Tibial nerve (tissue), 4 donors: Measurements from ENCODE around the gene HSFX4. TPM values are rescaled to one million over a fixed set of nuclear protein-coding genes. Genes with fewer than 3 reads are reported as not detected.
"Not testable (repeated sequence)": the region's sequence is repeated elsewhere in the genome, so short reads cannot be mapped to it uniquely, and the experiment has no call there.

ENCODE experiments used
- DNase-seq, 2 donors: peaks; one replicate each; pipeline ENCODE4 v3.0.0-alpha.2; 2019; ENCODE audit warnings: low spot score in 2 of 2
- H3K27ac ChIP-seq, 4 donors: fragments of 200-600 bp; sonication (generic) in 3 of 4; one replicate each; pipeline ENCODE4 v1.5.1; 2017 to 2019; ENCODE audit warnings: mild to moderate bottlenecking in 1 of 4
- H3K27me3 ChIP-seq, 2 donors: fragments of 200-600 bp; sonication (generic) in 1 of 2; one replicate each; pipeline versions ENCODE4 v1.5.1 to v1.6.0; 2017 to 2019
- H3K36me3 ChIP-seq, 3 donors: fragments of 200-600 bp; sonication (generic); one replicate each; pipeline ENCODE4 v1.5.1; 2018 to 2019
- H3K4me1 ChIP-seq, 4 donors: fragments of 200-600 bp; sonication (generic) in 3 of 4; one replicate each; pipeline ENCODE4 v1.5.1; 2017 to 2019
- H3K4me3 ChIP-seq, 4 donors: fragments of 200-600 bp; sonication (generic) in 3 of 4; one replicate each; pipeline ENCODE4 v1.5.1; 2017 to 2019; ENCODE audit warnings: mild to moderate bottlenecking in 1 of 4, moderate library complexity in 1 of 4
- H3K9me3 ChIP-seq, 4 donors: fragments of 200-600 bp; sonication (generic) in 3 of 4; one replicate each; pipeline ENCODE4 v1.5.1; 2017 to 2019
- EP300 ChIP-seq, 2 donors: sonication (generic); formaldehyde crosslinking; IDR thresholded peaks; one replicate each; pipeline ENCODE4 v1.6.1; 2017; ENCODE audit warnings: antibody characterized with exemption in 2 of 2, mild to moderate bottlenecking in 1 of 2
- POLR2A ChIP-seq, 2 donors: fragments of 450-650 bp; IDR thresholded peaks; one replicate each; pipeline ENCODE4 v1.6.1; 2017; ENCODE audit warnings: antibody characterized with exemption in 2 of 2, mild to moderate bottlenecking in 2 of 2, moderate library complexity in 2 of 2
- WGBS, 2 donors: methylation state at CpG; one replicate each; pipeline ENCODE4 v1.1.5; 2018; 5-methylcytosine and 5-hydroxymethylcytosine counted together
- total RNA-seq, 4 donors: library from RNA; depleted of rRNA; stranded (reverse); fragments of >200 nt; gene quantifications; one replicate each; pipeline ENCODE4 v1.1.0, GENCODE V29; 2016
- TF ChIP-seq, protein P1 (sequence below), 5 experiments: fragments of 200-600 bp in 3 of 5; fragments of 450-650 bp in 2 of 5; sonication (generic) in 3 of 5; IDR thresholded peaks; one replicate each; pipeline ENCODE4 v1.5.1; 2016 to 2019; ENCODE audit warnings: antibody characterized with exemption in 5 of 5, mild to moderate bottlenecking in 3 of 5, moderate library complexity in 2 of 5

The HSFX4 gene
- total RNA-seq, 4 donors from 2014 or later, result not detected

DNA sequence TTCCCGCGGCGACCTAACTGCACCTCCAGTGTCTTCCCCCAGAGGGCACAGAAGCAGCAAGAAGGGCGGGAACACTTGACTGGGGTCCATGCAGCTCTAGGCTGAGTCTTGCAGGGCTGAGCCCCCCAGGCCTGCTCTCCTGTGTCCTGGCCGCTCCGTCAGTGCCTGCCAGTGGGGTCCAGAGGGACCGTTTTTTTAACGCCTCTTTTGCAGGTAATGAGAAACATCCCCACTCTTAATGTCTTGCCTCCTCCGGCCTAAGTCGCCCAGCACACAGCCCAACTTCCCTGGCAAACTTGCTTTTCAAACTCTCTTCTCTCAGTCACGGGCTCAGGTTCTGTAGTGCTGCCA, 11.3 kb downstream of the HSFX4 start:
- not testable (repeated sequence) for H3K36me3 ChIP-seq, DNase-seq, H3K9me3 ChIP-seq, H3K4me1 ChIP-seq, H3K27me3 ChIP-seq
- 32% methylated on average over 10 of the region's 11 CpGs; no CpG with 5 or more reads in 1 of the 2 donors for WGBS, 2 donors
- peak overlapping the region in 3 of 4 donors; percentile 48 to 97 (median 94) for H3K27ac ChIP-seq
- peak overlapping the region in 2 of 4 donors; percentile 5 to 58 for H3K4me3 ChIP-seq
- TF ChIP-seq, protein P1, sequence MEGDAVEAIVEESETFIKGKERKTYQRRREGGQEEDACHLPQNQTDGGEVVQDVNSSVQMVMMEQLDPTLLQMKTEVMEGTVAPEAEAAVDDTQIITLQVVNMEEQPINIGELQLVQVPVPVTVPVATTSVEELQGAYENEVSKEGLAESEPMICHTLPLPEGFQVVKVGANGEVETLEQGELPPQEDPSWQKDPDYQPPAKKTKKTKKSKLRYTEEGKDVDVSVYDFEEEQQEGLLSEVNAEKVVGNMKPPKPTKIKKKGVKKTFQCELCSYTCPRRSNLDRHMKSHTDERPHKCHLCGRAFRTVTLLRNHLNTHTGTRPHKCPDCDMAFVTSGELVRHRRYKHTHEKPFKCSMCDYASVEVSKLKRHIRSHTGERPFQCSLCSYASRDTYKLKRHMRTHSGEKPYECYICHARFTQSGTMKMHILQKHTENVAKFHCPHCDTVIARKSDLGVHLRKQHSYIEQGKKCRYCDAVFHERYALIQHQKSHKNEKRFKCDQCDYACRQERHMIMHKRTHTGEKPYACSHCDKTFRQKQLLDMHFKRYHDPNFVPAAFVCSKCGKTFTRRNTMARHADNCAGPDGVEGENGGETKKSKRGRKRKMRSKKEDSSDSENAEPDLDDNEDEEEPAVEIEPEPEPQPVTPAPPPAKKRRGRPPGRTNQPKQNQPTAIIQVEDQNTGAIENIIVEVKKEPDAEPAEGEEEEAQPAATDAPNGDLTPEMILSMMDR (IDR thresholded peaks at IDR 0.05), result peak; percentile 40 to 75 (median 42)

DNA sequence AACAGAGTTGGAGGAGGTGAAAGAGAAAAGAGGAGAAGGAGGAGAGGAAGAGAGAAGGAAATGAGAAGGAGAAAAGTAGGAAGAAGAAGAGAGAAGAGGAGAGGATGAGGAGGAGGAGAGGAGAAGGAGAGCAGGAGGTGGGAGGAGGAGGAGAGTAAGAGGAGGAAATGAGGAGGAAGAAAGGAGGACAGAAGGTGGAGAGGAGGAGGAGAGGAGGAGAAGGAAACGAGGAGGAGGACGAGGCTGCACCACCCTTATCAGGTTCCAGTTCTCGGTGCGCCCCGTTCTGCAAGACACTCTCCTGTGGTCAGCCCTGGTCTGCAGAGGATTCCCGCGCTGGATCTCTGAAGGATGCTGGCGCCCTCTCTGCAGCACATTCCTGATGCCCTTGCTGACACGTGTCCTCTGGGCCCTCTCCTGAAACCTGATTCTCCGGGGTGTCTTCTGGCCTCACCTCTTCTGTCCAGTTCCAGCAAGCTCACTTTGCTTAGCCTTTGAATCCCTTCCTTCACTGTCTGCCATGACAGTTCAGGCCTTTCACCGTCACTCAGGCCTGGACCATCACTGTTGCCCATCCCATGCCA, 15.8 kb downstream of the HSFX4 start:
- 80 to 84% methylated on average over 11 of the region's 11 CpGs for WGBS, 2 donors
- not testable (repeated sequence) for H3K9me3 ChIP-seq, DNase-seq

DNA sequence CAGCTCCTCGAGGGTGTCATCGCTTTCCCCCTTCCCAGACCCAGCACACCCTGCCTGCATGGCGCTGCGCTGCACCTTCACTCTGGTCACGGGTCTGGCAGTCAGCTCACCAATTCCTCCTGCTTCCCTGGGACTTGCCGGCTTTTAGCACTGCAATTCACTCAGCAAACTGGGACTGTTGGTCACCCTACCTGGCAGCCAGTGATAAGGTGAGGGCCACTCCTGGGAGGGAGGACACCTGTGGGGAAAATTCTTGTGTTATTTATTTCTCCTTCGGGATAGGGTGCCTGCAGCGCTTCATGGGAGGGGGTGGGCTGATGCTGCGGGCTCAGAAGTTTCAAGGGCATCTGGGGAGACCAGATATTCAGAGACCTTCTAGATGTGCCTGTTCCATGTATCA, 16.4 kb downstream of the HSFX4 start:
- not testable (repeated sequence) for DNase-seq
- peaks cover 0 to 11% (median 0%) of the 10 kb centered on the region in 3 donors for H3K36me3 ChIP-seq

More for the DNA sequence above, 15.8 kb downstream of the HSFX4 start:
- not testable (repeated sequence) for H3K27me3 ChIP-seq, H3K4me3 ChIP-seq, H3K27ac ChIP-seq, H3K4me1 ChIP-seq
- H3K36me3 ChIP-seq, result peaks cover 0 to 11% (median 0%) of the 10 kb centered on the region in 3 donors

DNA sequence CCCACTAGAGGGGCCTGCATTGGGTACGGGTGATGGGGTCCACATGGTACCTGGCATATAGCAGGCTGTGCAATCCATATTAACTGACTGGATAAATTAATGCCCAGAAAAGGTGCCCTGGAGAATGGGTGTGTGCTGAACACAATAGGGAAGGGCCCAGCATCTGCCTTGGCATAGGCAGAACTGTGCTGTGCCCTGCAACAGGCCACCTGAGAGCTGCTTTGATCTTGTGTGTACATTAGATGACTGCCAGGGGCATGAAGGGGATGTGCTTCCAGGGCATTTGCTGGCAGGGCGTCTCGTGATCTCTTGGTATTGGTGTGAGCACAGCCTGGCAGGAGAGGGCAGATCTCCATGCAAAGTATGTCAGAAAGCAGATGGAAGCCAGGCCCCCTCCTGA, 17.6 kb downstream of the HSFX4 start:
- H3K27me3 ChIP-seq, H3K4me1 ChIP-seq, DNase-seq, H3K27ac ChIP-seq, H3K9me3 ChIP-seq, H3K4me3 ChIP-seq: not testable (repeated sequence)
- peaks cover 0 to 11% (median 0%) of the 10 kb centered on the region in 3 donors for H3K36me3 ChIP-seq
- WGBS, 2 donors, result no CpG with 5 or more reads among the region's 3 CpGs

More for the DNA sequence above, 16.4 kb downstream of the HSFX4 start:
- not testable (repeated sequence) for H3K27me3 ChIP-seq, H3K9me3 ChIP-seq, H3K27ac ChIP-seq, H3K4me3 ChIP-seq, H3K4me1 ChIP-seq
- WGBS, 2 donors, result 85 to 90% methylated on average over 4 to 7 of the region's 9 CpGs

- Histone ChIP-seq H3K4me1 (peaks cover 0 to 3% (median 0%) of the 10 kb centered on the region in 4 donors), H3K27me3 (no peaks in the 10 kb centered on the region), H3K36me3 (peaks cover 0 to 11% (median 0%) of the 10 kb centered on the region in 3 donors), H3K27ac (no peak overlapping the region), H3K4me3 (no peak overlapping the region), H3K9me3 (no peaks in the 10 kb centered on the region)
- 53 to 81% methylated on average over 3 of the region's 3 CpGs for WGBS, 2 donors
- no peak for TF ChIP-seq EP300 (IDR thresholded peaks at IDR 0.05)
- no peak for TF ChIP-seq POLR2A (IDR thresholded peaks at IDR 0.05)
- TF ChIP-seq, protein P1 (IDR thresholded peaks at IDR 0.05), result no peak
- DNase-seq, result no peak
Observed at GRCh38 chrX:149948016-149948415, 18.6 kb downstream of the HSFX4 start.

DNA sequence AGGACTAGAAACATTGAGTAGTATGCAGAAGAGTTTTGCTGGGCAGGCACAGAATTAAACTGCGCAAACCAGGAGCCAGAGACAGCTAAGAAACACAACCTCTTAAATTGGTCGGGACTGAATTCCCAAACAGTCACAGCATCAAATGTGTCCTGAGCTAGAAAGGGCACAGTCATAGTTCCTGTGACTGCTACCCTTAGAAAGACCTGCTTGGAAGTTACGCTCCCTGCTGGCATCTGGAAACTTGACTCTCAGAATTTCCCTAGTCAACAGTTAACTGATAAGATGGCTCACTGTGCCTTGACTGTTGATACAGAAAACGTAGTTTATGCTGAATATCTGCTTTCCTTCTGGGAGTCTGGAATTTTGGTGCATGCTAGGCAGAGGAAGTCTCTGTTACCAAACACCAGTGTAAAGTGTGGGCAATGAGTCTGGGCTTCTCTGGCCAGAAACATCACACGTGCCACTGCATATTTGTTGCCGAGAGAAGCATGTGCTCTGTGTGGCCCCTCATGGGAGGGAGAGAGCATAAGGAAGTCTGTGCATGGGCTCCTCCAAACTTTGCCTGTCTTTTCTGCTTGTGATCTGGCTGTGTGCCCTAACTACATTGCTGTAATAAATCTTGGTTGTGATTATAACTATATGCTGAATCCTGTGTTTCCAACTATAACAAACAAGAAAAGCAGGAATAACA, 20.5 kb downstream of the HSFX4 start:
- Histone ChIP-seq H3K9me3 (no peaks in the 10 kb centered on the region), H3K4me1 (peaks cover 0 to 3% (median 0%) of the 10 kb centered on the region in 4 donors), H3K36me3 (peaks cover 0 to 11% (median 0%) of the 10 kb centered on the region in 3 donors), H3K27me3 (no peaks in the 10 kb centered on the region), H3K27ac (no peak overlapping the region), H3K4me3 (no peak overlapping the region)
- DNase-seq, result no peak
- TF ChIP-seq, protein P1 (IDR thresholded peaks at IDR 0.05), result no peak
- TF ChIP-seq EP300 (IDR thresholded peaks at IDR 0.05) (no peak), POLR2A (IDR thresholded peaks at IDR 0.05) (no peak)
- 56 to 68% methylated on average over 6 of the region's 6 CpGs for WGBS, 2 donors
